ENCODE data around the gene SKI.

DNA sequence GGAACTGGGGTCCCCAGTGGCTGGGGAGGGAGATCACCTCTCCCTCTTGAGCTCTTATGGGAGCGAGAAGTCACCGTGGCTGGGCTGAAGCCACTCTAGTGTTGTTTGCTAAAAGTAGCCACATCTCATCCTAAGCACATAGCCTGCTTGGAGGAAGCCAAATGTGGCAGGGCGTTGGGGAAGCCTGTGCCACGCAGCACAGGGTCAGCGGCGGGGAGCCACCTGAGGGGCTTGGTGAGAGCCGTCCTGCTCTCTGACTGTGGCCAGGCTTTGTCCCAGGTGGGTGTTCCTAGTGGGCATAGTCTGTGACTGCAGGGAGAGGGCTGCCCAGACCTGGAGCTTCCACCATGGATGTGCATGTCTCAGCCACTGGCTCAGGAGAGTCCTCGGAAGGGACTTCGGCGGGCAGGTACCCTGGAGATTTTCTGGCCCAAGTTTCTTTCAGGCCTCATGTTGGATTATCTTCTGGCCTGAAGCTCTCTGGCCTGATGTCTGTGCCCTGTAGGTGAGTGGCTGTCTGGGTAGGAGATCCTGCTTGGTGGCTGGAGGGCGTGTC, 124.3 kb downstream of the SKI start:
- TF ChIP-seq POLR2A (IDR thresholded peaks at IDR 0.05) = no peak
- TF ChIP-seq, protein P1, sequence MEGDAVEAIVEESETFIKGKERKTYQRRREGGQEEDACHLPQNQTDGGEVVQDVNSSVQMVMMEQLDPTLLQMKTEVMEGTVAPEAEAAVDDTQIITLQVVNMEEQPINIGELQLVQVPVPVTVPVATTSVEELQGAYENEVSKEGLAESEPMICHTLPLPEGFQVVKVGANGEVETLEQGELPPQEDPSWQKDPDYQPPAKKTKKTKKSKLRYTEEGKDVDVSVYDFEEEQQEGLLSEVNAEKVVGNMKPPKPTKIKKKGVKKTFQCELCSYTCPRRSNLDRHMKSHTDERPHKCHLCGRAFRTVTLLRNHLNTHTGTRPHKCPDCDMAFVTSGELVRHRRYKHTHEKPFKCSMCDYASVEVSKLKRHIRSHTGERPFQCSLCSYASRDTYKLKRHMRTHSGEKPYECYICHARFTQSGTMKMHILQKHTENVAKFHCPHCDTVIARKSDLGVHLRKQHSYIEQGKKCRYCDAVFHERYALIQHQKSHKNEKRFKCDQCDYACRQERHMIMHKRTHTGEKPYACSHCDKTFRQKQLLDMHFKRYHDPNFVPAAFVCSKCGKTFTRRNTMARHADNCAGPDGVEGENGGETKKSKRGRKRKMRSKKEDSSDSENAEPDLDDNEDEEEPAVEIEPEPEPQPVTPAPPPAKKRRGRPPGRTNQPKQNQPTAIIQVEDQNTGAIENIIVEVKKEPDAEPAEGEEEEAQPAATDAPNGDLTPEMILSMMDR (IDR thresholded peaks at IDR 0.05) = no peak
